Lower leg skin (tissue), 4 donors: ENCODE data around the gene CDC42. TPM values are rescaled to one million over a fixed set of nuclear protein-coding genes. Genes with fewer than 3 reads are reported as not detected.
A peak's percentile ranks its signal among the peaks of the same experiment; 100 is the strongest.

ENCODE experiments used
- DNase-seq, 2 donors: peaks; one replicate each; pipeline ENCODE4 v3.0.0-alpha.2; 2019; ENCODE audit warnings: low spot score in 2 of 2
- H3K4me3 ChIP-seq: fragments of 200-600 bp; sonication (generic); 2 replicates; pipeline ENCODE4 v1.5.1; 2017; ENCODE audit warnings: mild to moderate bottlenecking, low read depth; ENCODE audit not compliant: poor library complexity, severe bottlenecking
- POLR2A ChIP-seq, 2 donors: fragments of 450-650 bp; IDR thresholded peaks; one replicate each; pipeline ENCODE4 v1.6.1; 2016 to 2017; ENCODE audit warnings: antibody characterized with exemption in 2 of 2, mild to moderate bottlenecking in 1 of 2, moderate library complexity in 1 of 2
- WGBS, 2 donors: methylation state at CpG; one replicate each; pipeline ENCODE4 v1.1.5; 2018; 5-methylcytosine and 5-hydroxymethylcytosine counted together
- intact Hi-C: fragments of 100-400 bp; cut with DNase I; formaldehyde crosslinking; loops from one replicate; pipeline ENCODE4 v1.15.0; 2023; ENCODE audit warnings: low total_unique reads
- total RNA-seq, 4 donors: library from RNA; depleted of rRNA; stranded (reverse); fragments of >200 nt; gene quantifications; one replicate each; pipeline ENCODE4 v1.1.0, GENCODE V29; 2016
- TF ChIP-seq, protein P1 (sequence below), 3 donors: fragments of 450-650 bp; IDR thresholded peaks; one replicate each; pipeline ENCODE4 v1.5.1; 2016; ENCODE audit warnings: antibody characterized with exemption in 3 of 3, mild to moderate bottlenecking in 3 of 3, moderate library complexity in 2 of 3

The CDC42 gene
- total RNA-seq, 4 donors from 2014 or later, result 162 to 226 (median 203) TPM

DNA sequence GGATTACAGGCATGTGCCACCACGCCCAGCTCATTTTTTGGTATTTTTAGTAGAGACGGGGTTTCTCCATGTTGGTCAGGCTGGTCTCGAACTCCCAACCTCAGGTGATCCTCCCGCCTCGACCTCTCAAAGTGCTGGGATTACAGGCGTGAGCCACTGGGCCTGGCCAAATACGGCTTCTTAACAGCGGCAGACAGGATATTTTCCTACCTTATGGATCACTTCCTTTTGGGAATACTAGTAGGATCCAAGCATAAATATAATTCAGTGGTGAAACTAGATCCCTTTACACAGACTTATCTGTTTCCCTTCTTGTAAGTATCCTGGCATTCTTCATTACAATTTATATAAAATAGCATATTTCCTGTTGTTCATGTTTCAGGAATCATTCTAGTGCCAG lies 49.5 kb downstream of the CDC42 start:
- H3K4me3 ChIP-seq, result no peak overlapping the region
- intact Hi-C loops, result loop anchor here (10.0 kb wide), 1 partner anchor 323 kb away; no protein-coding TSS in a partner anchor
- TF ChIP-seq POLR2A (IDR thresholded peaks at IDR 0.05), result no peak
- TF ChIP-seq, protein P1, sequence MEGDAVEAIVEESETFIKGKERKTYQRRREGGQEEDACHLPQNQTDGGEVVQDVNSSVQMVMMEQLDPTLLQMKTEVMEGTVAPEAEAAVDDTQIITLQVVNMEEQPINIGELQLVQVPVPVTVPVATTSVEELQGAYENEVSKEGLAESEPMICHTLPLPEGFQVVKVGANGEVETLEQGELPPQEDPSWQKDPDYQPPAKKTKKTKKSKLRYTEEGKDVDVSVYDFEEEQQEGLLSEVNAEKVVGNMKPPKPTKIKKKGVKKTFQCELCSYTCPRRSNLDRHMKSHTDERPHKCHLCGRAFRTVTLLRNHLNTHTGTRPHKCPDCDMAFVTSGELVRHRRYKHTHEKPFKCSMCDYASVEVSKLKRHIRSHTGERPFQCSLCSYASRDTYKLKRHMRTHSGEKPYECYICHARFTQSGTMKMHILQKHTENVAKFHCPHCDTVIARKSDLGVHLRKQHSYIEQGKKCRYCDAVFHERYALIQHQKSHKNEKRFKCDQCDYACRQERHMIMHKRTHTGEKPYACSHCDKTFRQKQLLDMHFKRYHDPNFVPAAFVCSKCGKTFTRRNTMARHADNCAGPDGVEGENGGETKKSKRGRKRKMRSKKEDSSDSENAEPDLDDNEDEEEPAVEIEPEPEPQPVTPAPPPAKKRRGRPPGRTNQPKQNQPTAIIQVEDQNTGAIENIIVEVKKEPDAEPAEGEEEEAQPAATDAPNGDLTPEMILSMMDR (IDR thresholded peaks at IDR 0.05), result no peak
- no peak for DNase-seq
- 86 to 87% methylated on average over 8 of the region's 8 CpGs for WGBS, 2 donors

DNA sequence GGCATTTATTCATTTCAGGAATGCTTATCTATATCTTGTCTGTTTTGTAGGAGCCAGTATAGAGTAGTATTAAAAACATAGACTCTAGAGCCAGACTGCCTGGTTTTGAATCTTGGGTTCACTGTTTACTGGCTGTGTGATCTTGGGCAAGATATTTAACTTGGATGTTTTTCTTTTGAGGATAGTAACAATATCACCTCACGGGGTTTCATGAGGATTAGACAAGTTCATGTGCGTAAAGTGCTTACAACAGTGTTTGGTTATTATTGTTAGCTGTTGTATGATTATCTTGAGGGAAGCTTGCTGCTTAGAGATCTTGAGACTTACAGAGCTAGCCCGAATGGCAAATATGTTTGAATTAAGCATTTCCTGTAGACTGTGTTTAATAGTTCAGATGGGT lies 50.2 kb downstream of the CDC42 start:
- WGBS, 2 donors, result 83 to 86% methylated on average over 3 of the region's 3 CpGs
- TF ChIP-seq POLR2A (IDR thresholded peaks at IDR 0.05), result no peak
- TF ChIP-seq, protein P1 (IDR thresholded peaks at IDR 0.05), result no peak
- DNase-seq, result no peak
- H3K4me3 ChIP-seq, result no peak overlapping the region
- intact Hi-C loops, result loop anchor here (10.0 kb wide), 1 partner anchor 322 kb away; no protein-coding TSS in a partner anchor

DNA sequence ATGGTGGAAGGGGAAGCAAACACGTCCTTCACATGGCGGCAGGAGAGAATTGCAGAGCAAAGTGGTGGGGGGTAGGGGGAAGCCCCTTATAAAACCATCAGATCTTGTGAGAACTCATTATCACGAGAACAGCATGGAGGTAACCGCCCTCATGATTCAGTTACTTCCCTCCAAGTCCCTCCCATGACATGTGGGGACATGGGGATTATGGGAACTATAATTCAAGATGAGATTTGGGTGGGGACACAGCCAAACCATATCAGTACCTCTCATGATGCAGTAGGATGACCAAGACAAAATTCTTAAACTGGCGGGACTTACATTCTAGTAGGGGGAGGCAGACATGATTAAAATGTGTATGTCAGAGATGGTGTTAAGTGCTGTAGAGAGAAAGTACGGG lies 51.6 kb downstream of the CDC42 start:
- TF ChIP-seq POLR2A (IDR thresholded peaks at IDR 0.05), result no peak
- TF ChIP-seq, protein P1 (IDR thresholded peaks at IDR 0.05), result no peak
- H3K4me3 ChIP-seq, result no peak overlapping the region
- WGBS, 2 donors, result 79 to 83% methylated on average over 6 of the region's 6 CpGs
- DNase-seq, result no peak
- intact Hi-C loops, result loop anchor here (10.0 kb wide), 1 partner anchor 321 kb away; no protein-coding TSS in a partner anchor

DNA sequence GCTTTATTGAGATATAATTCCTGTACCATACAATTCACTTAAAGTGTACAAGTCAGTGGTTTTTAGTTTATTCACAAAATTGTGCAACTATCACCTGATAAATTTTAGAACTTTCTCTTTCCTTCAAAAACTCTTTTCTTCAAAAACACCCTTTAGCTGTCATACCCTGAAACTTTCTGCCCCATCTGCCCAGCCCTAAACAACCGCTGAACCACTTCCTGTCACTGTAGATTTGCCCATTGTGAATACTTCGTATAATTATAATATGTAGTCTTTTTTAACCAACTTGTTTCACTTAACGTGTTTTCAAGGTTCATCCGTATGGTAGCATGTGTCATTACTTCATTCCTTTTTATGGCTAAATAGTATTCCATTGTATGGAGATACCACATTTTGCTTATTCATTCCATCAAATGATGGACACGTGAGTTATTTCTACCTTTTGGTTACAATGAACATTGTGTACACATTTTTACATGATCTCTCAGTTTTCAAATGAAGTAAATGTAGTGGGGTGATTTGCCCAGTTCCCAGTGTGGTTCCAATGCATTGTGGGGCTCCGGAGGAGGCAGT lies 52.4 kb downstream of the CDC42 start:
- TF ChIP-seq, protein P1 (IDR thresholded peaks at IDR 0.05), result no peak
- TF ChIP-seq POLR2A (IDR thresholded peaks at IDR 0.05), result no peak
- H3K4me3 ChIP-seq, result no peak overlapping the region
- intact Hi-C loops, result loop anchor here (10.0 kb wide), 1 partner anchor 320 kb away; no protein-coding TSS in a partner anchor
- 89 to 91% methylated on average over 6 of the region's 6 CpGs for WGBS, 2 donors
- no peak for DNase-seq

DNA sequence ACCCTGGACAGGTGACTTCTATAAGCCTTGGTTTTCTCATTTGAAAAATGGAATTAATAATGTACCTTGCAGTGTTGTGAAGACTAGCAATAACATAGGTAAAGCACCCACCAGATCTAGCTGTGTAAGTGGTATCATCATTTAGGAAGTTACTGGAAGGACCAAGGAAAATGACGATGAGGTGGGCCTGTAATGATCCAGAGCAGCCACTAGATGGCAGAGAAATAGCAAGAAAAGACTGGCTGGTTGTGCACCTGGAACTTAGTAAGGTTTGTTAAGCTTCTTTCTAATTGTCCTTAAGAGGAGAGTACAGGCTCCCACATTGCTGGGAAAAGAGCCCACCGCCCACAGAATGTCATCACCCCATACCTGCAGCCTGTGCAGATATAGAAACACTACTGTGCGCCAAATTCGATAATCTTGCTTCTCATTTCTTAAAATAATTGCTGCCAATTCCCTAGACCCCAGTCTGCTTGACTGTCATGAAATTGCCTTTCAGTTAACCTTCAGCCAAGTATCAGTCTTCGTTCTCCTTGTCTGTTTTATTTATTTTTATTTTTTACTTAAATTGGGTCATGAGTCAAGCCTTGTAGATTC lies 53.2 kb downstream of the CDC42 start:
- intact Hi-C loops, result loop anchor here (10.0 kb wide), 1 partner anchor 319 kb away; no protein-coding TSS in a partner anchor
- TF ChIP-seq POLR2A (IDR thresholded peaks at IDR 0.05), result no peak
- TF ChIP-seq, protein P1 (IDR thresholded peaks at IDR 0.05), result peak in 1 of 3 donors; percentile 63
- no peak overlapping the region for H3K4me3 ChIP-seq
- 61 to 62% methylated on average over 5 of the region's 5 CpGs for WGBS, 2 donors
- no peak for DNase-seq
